GM19035 (cell line): ENCODE measurements around the gene EIF5AL1.
"Not testable (repeated sequence)": the region's sequence is repeated elsewhere in the genome, so short reads cannot be mapped to it uniquely, and the experiment has no call there.

Experiments used
- ATAC-seq: cut with Tn5 transposase; IDR thresholded peaks from one replicate; pipeline ENCODE4 v1.9.1; 2021; ENCODE audit not compliant: unreplicated experiment

EIF5AL1 gene

GRCh38 chr10:79511891-79512583 is at the start of gene EIF5AL1:
EIF5AL1 (plus strand) TSS chr10:79512533; CDS start chr10:79512650, 117 bp downstream.
- ATAC-seq, result not testable (repeated sequence)

GRCh38 chr10:79463578-79464496 is 48.5 kb upstream of the EIF5AL1 start:
- no peak for ATAC-seq

GRCh38 chr10:79465341-79465740 is 47.0 kb upstream of the EIF5AL1 start:
- ATAC-seq, result no peak

GRCh38 chr10:79468015-79468560 is 44.2 kb upstream of the EIF5AL1 start:
- ATAC-seq, result no peak

- no peak for ATAC-seq
These were observed 43.3 kb upstream of the EIF5AL1 start for GRCh38 chr10:79468841-79469585.

- no peak for ATAC-seq
These were observed 42.2 kb upstream of the EIF5AL1 start for GRCh38 chr10:79470096-79470495.

GRCh38 chr10:79471776-79472175 is 40.6 kb upstream of the EIF5AL1 start:
- ATAC-seq, result no peak

GRCh38 chr10:79472449-79472848 is 39.9 kb upstream of the EIF5AL1 start:
- no peak for ATAC-seq

- no peak for ATAC-seq
These were observed 39.4 kb upstream of the EIF5AL1 start for GRCh38 chr10:79472951-79473350.

- ATAC-seq, result no peak
These were observed 38.7 kb upstream of the EIF5AL1 start for GRCh38 chr10:79473496-79474095.

- no peak for ATAC-seq
These were observed 37.1 kb upstream of the EIF5AL1 start for GRCh38 chr10:79475119-79475653.

- ATAC-seq, result no peak
These were observed 36.5 kb upstream of the EIF5AL1 start for GRCh38 chr10:79475877-79476276.

- no peak for ATAC-seq
These were observed 35.7 kb upstream of the EIF5AL1 start for GRCh38 chr10:79476645-79477044.

- no peak for ATAC-seq
These were observed 34.9 kb upstream of the EIF5AL1 start for GRCh38 chr10:79477456-79477855.

GRCh38 chr10:79479283-79479909 is 32.9 kb upstream of the EIF5AL1 start:
- no peak for ATAC-seq

- no peak for ATAC-seq
These were observed 30.0 kb upstream of the EIF5AL1 start for GRCh38 chr10:79482304-79482703.

GRCh38 chr10:79482741-79483140 is 29.6 kb upstream of the EIF5AL1 start:
- no peak for ATAC-seq

- no peak for ATAC-seq
These were observed 29.0 kb upstream of the EIF5AL1 start for GRCh38 chr10:79483299-79483698.

- ATAC-seq, result no peak
These were observed 28.4 kb upstream of the EIF5AL1 start for GRCh38 chr10:79483948-79484347.

GRCh38 chr10:79484476-79484875 is 27.9 kb upstream of the EIF5AL1 start:
- no peak for ATAC-seq
